Measurements from ENCODE around the gene CFHR3. TPM values are rescaled to one million over a fixed set of nuclear protein-coding genes. Genes with fewer than 3 reads are reported as not detected.
A peak's percentile ranks its signal among the peaks of the same experiment; 100 is the strongest.
"Not testable (repeated sequence)": the region's sequence is repeated elsewhere in the genome, so short reads cannot be mapped to it uniquely, and the experiment has no call there.

The CFHR3 gene
- total RNA-seq, 2 experiments from 2014 or later = not detected

GRCh38 chr1:196779093-196779492 is 4.5 kb downstream of the CFHR3 start:
- no peaks in the 10 kb centered on the region for H3K4me1 Mint-ChIP-seq
- DNase-seq (no peak), ATAC-seq (no peak)
- no peaks in the 10 kb centered on the region for H3K9me3 Mint-ChIP-seq (ENCODE audit: low read depth)
- intact Hi-C loops (cut with DNase I, micrococcal nuclease) = no loop called here
- H3K36me3 Mint-ChIP-seq (ENCODE audit: low read depth) = no peaks in the 10 kb centered on the region
- no peak overlapping the region for H3K27ac Mint-ChIP-seq
- H3K4me3 Mint-ChIP-seq = no peak overlapping the region
- ChIA-PET CTCF (no interaction called here), POLR2A (no interaction called here)
- no peaks in the 10 kb centered on the region for H3K27me3 Mint-ChIP-seq

- not testable (repeated sequence) for ATAC-seq
Measured at GRCh38 chr1:196791252-196791651, 16.6 kb downstream of the CFHR3 start.

GRCh38 chr1:196794103-196794502 is 19.5 kb downstream of the CFHR3 start:
- CTCF ChIA-PET; H3K9me3 Mint-ChIP-seq (ENCODE audit: low read depth); intact Hi-C loops (cut with DNase I, micrococcal nuclease); DNase-seq; H3K4me1 Mint-ChIP-seq; H3K27ac Mint-ChIP-seq; ATAC-seq; H3K27me3 Mint-ChIP-seq; H3K4me3 Mint-ChIP-seq; POLR2A ChIA-PET; H3K36me3 Mint-ChIP-seq (ENCODE audit: low read depth): not testable (repeated sequence)

More at GRCh38 chr1:196791252-196791651, 16.6 kb downstream of the CFHR3 start:
- CTCF ChIA-PET; H3K4me1 Mint-ChIP-seq; H3K27ac Mint-ChIP-seq; H3K36me3 Mint-ChIP-seq (ENCODE audit: low read depth); DNase-seq; intact Hi-C loops (cut with DNase I, micrococcal nuclease); H3K27me3 Mint-ChIP-seq; H3K9me3 Mint-ChIP-seq (ENCODE audit: low read depth); H3K4me3 Mint-ChIP-seq; POLR2A ChIA-PET: not testable (repeated sequence)

GRCh38 chr1:196797891-196798290 is 23.3 kb downstream of the CFHR3 start:
- POLR2A ChIA-PET = no interaction called here
- H3K4me1 Mint-ChIP-seq = no peaks in the 10 kb centered on the region
- H3K36me3 Mint-ChIP-seq (ENCODE audit: low read depth) = no peaks in the 10 kb centered on the region
- ATAC-seq = no peak
- H3K4me3 Mint-ChIP-seq = no peak overlapping the region
- CTCF ChIA-PET = no interaction called here
- intact Hi-C loops (cut with DNase I, micrococcal nuclease) = loop anchor here in 1 of 2 experiments (5.0 kb wide), 1 partner anchor 124 kb away; no protein-coding TSS in a partner anchor
- H3K27me3 Mint-ChIP-seq = no peaks in the 10 kb centered on the region
- DNase-seq = no peak
- H3K9me3 Mint-ChIP-seq (ENCODE audit: low read depth) = peaks cover 4% of the 10 kb centered on the region
- H3K27ac Mint-ChIP-seq = no peak overlapping the region

GRCh38 chr1:196801920-196802319 is 27.3 kb downstream of the CFHR3 start:
- intact Hi-C loops (cut with DNase I, micrococcal nuclease); H3K4me1 Mint-ChIP-seq; CTCF ChIA-PET; ATAC-seq; DNase-seq; POLR2A ChIA-PET; H3K36me3 Mint-ChIP-seq (ENCODE audit: low read depth); H3K4me3 Mint-ChIP-seq; H3K9me3 Mint-ChIP-seq (ENCODE audit: low read depth); H3K27me3 Mint-ChIP-seq; H3K27ac Mint-ChIP-seq: not testable (repeated sequence)

- ATAC-seq (no peak), DNase-seq (no peak)
- ChIA-PET POLR2A (interaction anchor here (0.6 kb wide), 1 partner anchor 507 kb away, joined by 5 read pairs; no protein-coding TSS in a partner anchor), CTCF (no interaction called here)
- no peaks in the 10 kb centered on the region for H3K9me3 Mint-ChIP-seq (ENCODE audit: low read depth)
- H3K36me3 Mint-ChIP-seq (ENCODE audit: low read depth) = no peaks in the 10 kb centered on the region
- H3K27ac Mint-ChIP-seq = no peak overlapping the region
- H3K4me3 Mint-ChIP-seq = no peak overlapping the region
- intact Hi-C loops (cut with DNase I, micrococcal nuclease) = no loop called here
- H3K4me1 Mint-ChIP-seq = no peaks in the 10 kb centered on the region
- no peaks in the 10 kb centered on the region for H3K27me3 Mint-ChIP-seq
Measured at GRCh38 chr1:196808529-196809235, 34.0 kb downstream of the CFHR3 start.

GRCh38 chr1:196817442-196817841 is 42.8 kb downstream of the CFHR3 start:
- H3K9me3 Mint-ChIP-seq (ENCODE audit: low read depth); CTCF ChIA-PET; H3K36me3 Mint-ChIP-seq (ENCODE audit: low read depth); intact Hi-C loops (cut with DNase I, micrococcal nuclease); ATAC-seq; H3K4me3 Mint-ChIP-seq; POLR2A ChIA-PET; H3K4me1 Mint-ChIP-seq; DNase-seq; H3K27ac Mint-ChIP-seq; H3K27me3 Mint-ChIP-seq: not testable (repeated sequence)

GRCh38 chr1:196819531-196819930 is 44.9 kb downstream of the CFHR3 start, which contains the start of gene CFHR1:
TSS of gene CFHR1 (plus strand) at chr1:196819731. CDS start at chr1:196819845, 114 bp downstream.
- H3K27ac Mint-ChIP-seq; H3K27me3 Mint-ChIP-seq; H3K4me1 Mint-ChIP-seq; H3K36me3 Mint-ChIP-seq (ENCODE audit: low read depth); DNase-seq; POLR2A ChIA-PET; ATAC-seq; H3K9me3 Mint-ChIP-seq (ENCODE audit: low read depth); CTCF ChIA-PET; H3K4me3 Mint-ChIP-seq; intact Hi-C loops (cut with DNase I, micrococcal nuclease): not testable (repeated sequence)

- CTCF ChIA-PET; POLR2A ChIA-PET; H3K27me3 Mint-ChIP-seq; H3K9me3 Mint-ChIP-seq (ENCODE audit: low read depth); H3K4me1 Mint-ChIP-seq; H3K4me3 Mint-ChIP-seq; DNase-seq; H3K27ac Mint-ChIP-seq; H3K36me3 Mint-ChIP-seq (ENCODE audit: low read depth): not testable (repeated sequence)
- peak; percentile 83 for ATAC-seq
- intact Hi-C loops (cut with DNase I, micrococcal nuclease) = loop anchor here (2.0 to 5.0 kb wide), 3 partner anchors 509 to 529 kb away; no protein-coding TSS in a partner anchor
Measured at GRCh38 chr1:196827860-196828259, 53.2 kb downstream of the CFHR3 start.

Other genes with a start within 250 kb of the CFHR3 start
- gene KCNT2, start 166.4 kb upstream of the CFHR3 start, total RNA-seq = under 1 TPM; 0.05 to 0.09 TPM
- 1 to 10 TPM; 1.4 to 1.5 TPM for gene CFH, start 122.8 kb upstream of the CFHR3 start, total RNA-seq
- gene CFHR1, start 44.9 kb downstream of the CFHR3 start, total RNA-seq = not detected
- not detected for gene CFHR4, start 113.2 kb downstream of the CFHR3 start, total RNA-seq
- not detected for gene CFHR2, start 168.9 kb downstream of the CFHR3 start, total RNA-seq
- gene CFHR5, start 202.7 kb downstream of the CFHR3 start, total RNA-seq = not detected